ENCODE data around the gene SLC39A6. TPM values are rescaled to one million over a fixed set of nuclear protein-coding genes. Genes with fewer than 3 reads are reported as not detected.

SLC39A6 gene
- total RNA-seq, 4 donors from 2014 or later: 42.6 to 52.8 (median 48.1) TPM

- WGBS, 2 donors: 93% methylated on average over 4 of the region's 4 CpGs
- DNase-seq: no peak
- no peaks in the 10 kb centered on the region for H3K9me3 ChIP-seq
- peaks cover 48 to 63% of the 10 kb centered on the region in 2 donors for H3K36me3 ChIP-seq
- H3K27ac ChIP-seq: no peak overlapping the region
- intact Hi-C loops (cut with DNase I): no loop called here
- H3K4me1 ChIP-seq: no peaks in the 10 kb centered on the region
- no peaks in the 10 kb centered on the region for H3K27me3 ChIP-seq
- TF ChIP-seq CTCF (IDR thresholded peaks at IDR 0.05): no peak
- no peak for TF ChIP-seq POLR2A (IDR thresholded peaks at IDR 0.05)
- H3K4me3 ChIP-seq (replicated peaks in 1 of 3): no peak overlapping the region
Observed at GRCh38 chr18:36160959-36161371, 31.8 kb upstream of the SLC39A6 start.

DNA sequence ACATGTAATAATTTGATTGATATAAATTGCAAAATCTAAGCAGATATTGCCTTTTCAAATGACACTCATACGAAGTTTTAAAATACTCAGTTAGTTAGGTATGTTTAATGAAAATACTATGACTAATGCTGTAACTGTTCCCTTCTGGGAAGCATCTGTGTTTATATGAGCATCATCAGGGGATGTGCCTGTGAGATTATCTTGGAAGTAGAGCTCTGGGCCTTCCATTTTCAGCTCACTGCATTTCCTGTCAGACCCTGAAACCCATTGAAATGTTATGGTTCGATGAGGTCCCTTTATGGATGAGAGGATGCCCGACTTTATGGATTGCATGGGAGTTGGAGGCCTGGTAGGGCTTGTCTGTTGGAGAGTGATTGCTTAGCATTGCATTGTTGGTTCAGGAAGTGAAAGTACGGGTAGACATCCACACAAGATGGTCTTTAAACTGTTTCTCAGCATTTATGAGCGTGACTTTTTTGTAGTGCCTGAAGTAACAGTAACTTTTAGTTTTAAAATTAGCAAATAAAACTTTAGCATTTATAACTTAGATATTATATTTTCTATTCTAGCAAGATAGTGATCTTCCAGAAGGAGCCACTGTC lies 29.2 kb upstream of the SLC39A6 start:
- intact Hi-C loops (cut with DNase I): no loop called here
- Histone ChIP-seq H3K27me3 (no peaks in the 10 kb centered on the region), H3K36me3 (peaks cover 51 to 63% of the 10 kb centered on the region in 2 donors), H3K4me3 (replicated peaks in 1 of 3) (no peak overlapping the region), H3K4me1 (no peaks in the 10 kb centered on the region), H3K9me3 (no peaks in the 10 kb centered on the region), H3K27ac (no peak overlapping the region)
- DNase-seq: no peak
- TF ChIP-seq CTCF (IDR thresholded peaks at IDR 0.05): no peak
- no peak for TF ChIP-seq POLR2A (IDR thresholded peaks at IDR 0.05)
- WGBS, 2 donors: 79 to 88% methylated on average over 5 of the region's 5 CpGs

DNA sequence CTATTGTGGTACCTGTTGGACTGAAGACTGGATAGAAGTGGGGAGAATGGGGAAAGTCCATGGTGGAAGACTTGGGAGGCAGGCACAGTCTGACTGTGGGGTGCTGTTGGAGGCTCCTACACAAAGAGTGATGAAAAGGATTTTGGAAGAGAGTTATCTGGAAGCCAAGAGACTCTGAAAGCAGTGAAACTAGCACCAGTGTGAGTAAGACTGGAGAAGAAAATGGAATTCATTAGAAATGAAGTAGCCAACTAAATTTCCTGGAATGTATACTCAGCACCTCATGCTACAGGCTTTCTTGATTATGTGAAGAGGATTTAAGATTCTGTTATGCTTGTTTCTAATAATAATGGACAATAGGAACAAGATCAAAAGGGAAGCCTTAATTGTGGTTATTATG lies 28.3 kb upstream of the SLC39A6 start:
- no peak overlapping the region for H3K27ac ChIP-seq
- peaks cover 54 to 67% of the 10 kb centered on the region in 2 donors for H3K36me3 ChIP-seq
- no peak for DNase-seq
- no peak overlapping the region for H3K4me3 ChIP-seq (replicated peaks in 1 of 3)
- H3K9me3 ChIP-seq: no peaks in the 10 kb centered on the region
- H3K27me3 ChIP-seq: no peaks in the 10 kb centered on the region
- TF ChIP-seq POLR2A (IDR thresholded peaks at IDR 0.05) (no peak), CTCF (IDR thresholded peaks at IDR 0.05) (no peak)
- no peaks in the 10 kb centered on the region for H3K4me1 ChIP-seq
- intact Hi-C loops (cut with DNase I): no loop called here

DNA sequence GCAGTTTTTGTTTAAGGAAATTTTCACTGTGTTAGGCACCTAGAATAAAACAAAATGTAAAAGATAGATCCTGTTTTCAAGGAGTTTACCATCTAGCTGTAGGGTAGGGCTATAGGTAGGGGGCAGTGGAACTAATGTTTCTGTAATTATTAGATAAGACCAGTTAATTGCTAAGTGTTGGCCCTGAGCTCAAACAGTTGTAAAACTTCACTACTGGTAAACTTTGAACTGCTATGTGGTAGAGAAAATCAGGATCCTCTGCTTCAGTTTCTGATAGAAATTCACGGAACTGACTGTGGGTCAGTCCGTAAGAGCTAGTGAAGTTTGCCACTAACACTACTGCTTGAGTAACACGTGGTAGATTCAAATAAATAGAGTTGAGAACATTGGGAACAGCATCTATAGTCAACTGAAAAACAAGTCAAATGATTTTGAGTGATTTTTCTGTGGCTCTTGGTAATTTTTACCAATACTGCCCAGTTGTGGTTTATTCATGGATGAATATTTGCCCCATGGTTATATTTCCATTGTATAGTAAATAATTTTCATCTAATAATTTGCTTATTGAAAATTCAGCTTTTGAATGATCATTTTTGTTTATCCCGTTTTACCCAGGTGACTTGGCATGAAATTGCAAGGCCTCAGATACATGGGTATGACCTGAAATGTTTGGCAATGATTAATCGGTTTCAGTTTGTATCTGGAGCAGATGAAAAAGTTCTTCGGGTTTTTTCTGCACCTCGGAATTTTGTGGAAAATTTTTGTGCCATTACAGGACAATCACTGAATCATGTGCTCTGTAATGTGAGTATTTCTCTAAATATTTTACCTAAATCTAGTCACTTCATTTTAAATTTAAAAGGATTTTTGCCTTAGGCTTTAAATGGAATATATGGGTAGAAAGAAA lies 27.0 kb upstream of the SLC39A6 start:
- Histone ChIP-seq H3K4me1 (no peaks in the 10 kb centered on the region), H3K36me3 (peaks cover 47 to 63% of the 10 kb centered on the region in 2 donors), H3K4me3 (replicated peaks in 1 of 3) (no peak overlapping the region), H3K27ac (no peak overlapping the region), H3K27me3 (no peaks in the 10 kb centered on the region), H3K9me3 (no peaks in the 10 kb centered on the region)
- 95 to 96% methylated on average over 7 of the region's 7 CpGs for WGBS, 2 donors
- no peak for DNase-seq
- TF ChIP-seq POLR2A (IDR thresholded peaks at IDR 0.05) (no peak), CTCF (IDR thresholded peaks at IDR 0.05) (no peak)
- intact Hi-C loops (cut with DNase I): no loop called here

- TF ChIP-seq CTCF (IDR thresholded peaks at IDR 0.05) (no peak), POLR2A (IDR thresholded peaks at IDR 0.05) (no peak)
- Histone ChIP-seq H3K4me3 (replicated peaks in 1 of 3) (no peak overlapping the region), H3K27me3 (no peaks in the 10 kb centered on the region), H3K9me3 (no peaks in the 10 kb centered on the region), H3K36me3 (peaks cover 39 to 43% of the 10 kb centered on the region in 2 donors), H3K4me1 (no peaks in the 10 kb centered on the region), H3K27ac (no peak overlapping the region)
- no peak for DNase-seq
- WGBS, 2 donors: 88 to 89% methylated on average over 2 of the region's 2 CpGs
- intact Hi-C loops (cut with DNase I): no loop called here
Observed at GRCh38 chr18:36153771-36154170, 24.6 kb upstream of the SLC39A6 start.
